GM12874 (cell line): ENCODE measurements around the gene CCDC9B.

Source experiments
- CTCF ChIP-seq: IDR thresholded peaks from 2 replicates; pipeline ENCODE4 v1.5.1; 2011; ENCODE audit warnings: low read depth, mild to moderate bottlenecking, control low read depth, low read length, moderate library complexity; ENCODE audit not compliant: insufficient read depth

The CCDC9B gene

GRCh38 chr15:40347559-40348473 is 7.1 kb upstream of the CCDC9B start:
- TF ChIP-seq CTCF: no peak

GRCh38 chr15:40346579-40347558 is 6.1 kb upstream of the CCDC9B start:
- no peak for TF ChIP-seq CTCF

GRCh38 chr15:40345867-40346578 is 5.3 kb upstream of the CCDC9B start:
- no peak for TF ChIP-seq CTCF

- no peak for TF ChIP-seq CTCF
Observed at GRCh38 chr15:40345225-40345866, 4.6 kb upstream of the CCDC9B start.

- peak; percentile 85 for TF ChIP-seq CTCF
Observed at GRCh38 chr15:40344631-40345120, 3.9 kb upstream of the CCDC9B start.

GRCh38 chr15:40344217-40344616 is 3.5 kb upstream of the CCDC9B start:
- TF ChIP-seq CTCF: no peak
